Esophagus squamous epithelium (tissue), 5 donors: ENCODE measurements around the gene TMC8. TPM values are rescaled to one million over a fixed set of nuclear protein-coding genes. Genes with fewer than 3 reads are reported as not detected.

ENCODE experiments used
- DNase-seq: peaks from one replicate; lab custom pipeline; 2025; lab: John Stamatoyannopoulos, UW
- H3K27ac ChIP-seq, 4 donors: fragments of 200-600 bp; sonication (generic); one replicate each; pipeline ENCODE4 v1.5.1; 2016 to 2019; ENCODE audit warnings: mild to moderate bottlenecking in 1 of 4
- H3K27me3 ChIP-seq, 4 donors: fragments of 200-600 bp; sonication (generic); 1 replicate in 3 of 4; 2 replicates in 1 of 4; pipeline versions ENCODE4 v1.5.1 to v1.6.0; 2017 to 2021; ENCODE audit warnings: antibody characterized with exemption in 1 of 4
- H3K36me3 ChIP-seq, 3 donors: fragments of 200-600 bp; sonication (generic); one replicate each; pipeline ENCODE4 v1.5.1; 2016 to 2019
- H3K4me1 ChIP-seq, 3 donors: fragments of 200-600 bp; sonication (generic); one replicate each; pipeline ENCODE4 v1.5.1; 2017 to 2019
- H3K4me3 ChIP-seq, 4 donors: fragments of 200-600 bp; sonication (generic); 1 replicate in 3 of 4; 2 replicates in 1 of 4; pipeline ENCODE4 v1.5.1; 2016 to 2019; ENCODE audit warnings: mild to moderate bottlenecking in 2 of 4, moderate library complexity in 1 of 4
- H3K9me3 ChIP-seq, 3 donors: fragments of 200-600 bp; sonication (generic); one replicate each; pipeline ENCODE4 v1.5.1; 2016 to 2019
- CTCF ChIP-seq, 6 experiments: fragments of 450-650 bp in 4 of 6; fragments of 200-600 bp in 2 of 6; sonication (generic) in 2 of 6; IDR thresholded peaks; one replicate each; pipeline ENCODE4 v1.5.1; 2016 to 2019; ENCODE audit warnings: antibody characterized with exemption in 6 of 6, mild to moderate bottlenecking in 4 of 6, moderate library complexity in 4 of 6
- POLR2A ChIP-seq, 4 donors: fragments of 450-650 bp; IDR thresholded peaks; one replicate each; pipeline ENCODE4 v1.6.1; 2017; ENCODE audit warnings: antibody characterized with exemption in 4 of 4, mild to moderate bottlenecking in 4 of 4, moderate library complexity in 3 of 4
- WGBS, 2 donors: methylation state at CpG; one replicate each; pipeline ENCODE4 v1.1.5; 2018; 5-methylcytosine and 5-hydroxymethylcytosine counted together
- intact Hi-C: fragments of 100-400 bp; cut with DNase I; formaldehyde crosslinking; loops from one replicate; pipeline ENCODE4 v1.15.0; 2022
- total RNA-seq, 4 donors: library from RNA; depleted of rRNA; stranded (reverse); fragments of >200 nt; gene quantifications; one replicate each; pipeline ENCODE4 v1.1.0, GENCODE V29; 2016
- donor health status: DM: yes; HTN: yes; CAD: no.

The TMC8 gene
- total RNA-seq, 4 donors from 2014 or later, result 1.00 to 5.7 (median 1.5) TPM

GRCh38 chr17:78163881-78164747, 33.5 kb downstream of the TMC8 start:
- peaks cover 13 to 48% (median 21%) of the 10 kb centered on the region in 3 donors for H3K4me1 ChIP-seq
- H3K36me3 ChIP-seq, result no peaks in the 10 kb centered on the region
- no peak overlapping the region for H3K4me3 ChIP-seq
- H3K27ac ChIP-seq, result no peak overlapping the region
- H3K9me3 ChIP-seq, result no peaks in the 10 kb centered on the region
- H3K27me3 ChIP-seq, result no peaks in the 10 kb centered on the region
- TF ChIP-seq POLR2A (IDR thresholded peaks at IDR 0.05) (no peak), CTCF (IDR thresholded peaks at IDR 0.05) (no peak)
- WGBS, 2 donors, result 70 to 80% methylated on average over 7 to 10 of the region's 22 CpGs
- DNase-seq, result no peak
- intact Hi-C loops, result no loop called here

GRCh38 chr17:78164748-78165607, 34.4 kb downstream of the TMC8 start:
- H3K9me3 ChIP-seq, result no peaks in the 10 kb centered on the region
- TF ChIP-seq POLR2A (IDR thresholded peaks at IDR 0.05) (no peak), CTCF (IDR thresholded peaks at IDR 0.05) (no peak)
- 85 to 95% methylated on average over 9 to 12 of the region's 16 CpGs for WGBS, 2 donors
- H3K27me3 ChIP-seq, result no peaks in the 10 kb centered on the region
- intact Hi-C loops, result no loop called here
- H3K36me3 ChIP-seq, result peaks cover 0 to under 1% (median 0%) of the 10 kb centered on the region in 3 donors
- DNase-seq, result no peak
- H3K27ac ChIP-seq, result no peak overlapping the region
- peaks cover 17 to 49% (median 25%) of the 10 kb centered on the region in 3 donors for H3K4me1 ChIP-seq
- H3K4me3 ChIP-seq, result no peak overlapping the region

- peaks cover 12 to 49% (median 22%) of the 10 kb centered on the region in 3 donors for H3K4me1 ChIP-seq
- no peaks in the 10 kb centered on the region for H3K27me3 ChIP-seq
- no peak for DNase-seq
- no peak for TF ChIP-seq CTCF (IDR thresholded peaks at IDR 0.05)
- peaks cover 0 to 15% (median 8%) of the 10 kb centered on the region in 3 donors for H3K36me3 ChIP-seq
- no peaks in the 10 kb centered on the region for H3K9me3 ChIP-seq
- no peak overlapping the region for H3K4me3 ChIP-seq
- intact Hi-C loops, result no loop called here
- H3K27ac ChIP-seq, result no peak overlapping the region
- 66 to 69% methylated on average over 5 of the region's 6 CpGs for WGBS, 2 donors
Measured at GRCh38 chr17:78166416-78166815, 35.8 kb downstream of the TMC8 start.

GRCh38 chr17:78168242-78168902, 37.8 kb downstream of the TMC8 start, which contains the start of gene SYNGR2:
Gene SYNGR2, plus strand, starts transcription at chr17:78168581. Its CDS starts 36 bp downstream, at chr17:78168617.
- no peaks in the 10 kb centered on the region for H3K27me3 ChIP-seq
- H3K27ac ChIP-seq, result peak within 1 kb of the TSS; percentile 88 to 98 (median 95)
- H3K4me1 ChIP-seq, result peaks cover 29 to 59% (median 42%) of the 10 kb centered on the region in 3 donors
- WGBS, 2 donors, result 1 to 2% methylated on average over 8 to 12 of the region's 84 CpGs
- TF ChIP-seq POLR2A (IDR thresholded peaks at IDR 0.05), result peak in 3 of 4 donors; percentile 75 to 98 (median 94)
- TF ChIP-seq CTCF (IDR thresholded peaks at IDR 0.05), result peak in 2 of 6 experiments; percentile 17 to 24
- intact Hi-C loops, result no loop called here
- peaks cover 0 to 31% (median 8%) of the 10 kb centered on the region in 3 donors for H3K36me3 ChIP-seq
- no peaks in the 10 kb centered on the region for H3K9me3 ChIP-seq
- DNase-seq, result no peak
- peak within 1 kb of the TSS; percentile 88 to 99 (median 94) for H3K4me3 ChIP-seq
